ENCODE data around the gene PDE4A. TPM values are rescaled to one million over a fixed set of nuclear protein-coding genes. Genes with fewer than 3 reads are reported as not detected.

PDE4A gene
- total and polyA plus RNA-seq, 2 of the 13 experiments (the other 11 are each of a cell fraction or from before 2014, with no cell fraction given): 1.1 to 4.1 TPM

DNA sequence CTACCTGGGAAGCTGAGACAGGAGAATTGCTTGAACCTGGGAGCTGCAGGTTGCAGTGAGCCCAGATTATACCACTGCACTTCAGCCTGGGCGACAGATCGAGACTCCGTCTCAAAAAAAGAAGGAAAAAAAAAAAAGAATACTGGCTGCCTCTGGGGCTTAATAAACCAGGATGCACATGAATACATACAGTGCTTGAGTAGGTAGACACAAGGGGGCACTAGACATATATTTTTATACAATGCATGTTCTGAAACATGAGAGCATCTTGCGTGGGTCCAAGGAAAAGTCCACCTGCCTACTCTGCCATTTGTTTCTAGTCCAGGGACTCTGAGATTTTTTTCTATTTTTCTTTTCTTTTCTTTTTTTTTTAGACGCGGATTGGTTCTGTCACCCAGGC, 51.6 kb downstream of the PDE4A start:
- H2AFZ ChIP-seq (ENCODE audit: low read length): no peak overlapping the region
- BruUV-seq (replicated peaks): no TSS peak
- H4K20me1 ChIP-seq (ENCODE audit: insufficient read depth, low read length): no peaks in the 10 kb centered on the region
- WGBS (ENCODE audit: low lambda C conversion rate): 13% methylated on average over 6 of the region's 6 CpGs
- H3K9ac ChIP-seq (ENCODE audit: insufficient read depth, low read depth, low read length): no peak overlapping the region
- no peaks in the 10 kb centered on the region for H3K36me3 ChIP-seq (replicated peaks in 1 of 2; ENCODE audit: control insufficient read depth in 1 of 2, insufficient read depth in 2 of 2, low read length in 2 of 2)
- ATAC-seq (peak; percentile 70), FAIRE-seq (no peak), DNase-seq (ENCODE audit: low spot score) (peak; percentile 54)
- H3K27me3 ChIP-seq (ENCODE audit: control insufficient read depth in 1 of 2, insufficient read depth in 2 of 2, low read length in 2 of 2): no peaks in the 10 kb centered on the region
- intact Hi-C loops (cut with micrococcal nuclease; ENCODE audit: unreplicated experiment) (loop anchor here (5.0 kb wide), 1 partner anchor 225 kb away; no protein-coding TSS in a partner anchor), in situ Hi-C loops (cut with HindIII; ENCODE audit: extremely low pct_ligation_motif_present, low pct_unique_long_range_greater_than_20kb) (no loop called here)
- H3K4me3 ChIP-seq (replicated peaks in 1 of 3; ENCODE audit: insufficient read depth in 1 of 3, low read depth in 2 of 3, low read length in 3 of 3): no peak overlapping the region
- no peaks in the 10 kb centered on the region for H3K4me1 ChIP-seq (ENCODE audit: insufficient read depth, low read length)
- CTCF ChIA-PET (ENCODE audit: low intra/inter-chr PET ratio, low total read pairs): interaction anchor here (1.1 kb wide), 1 partner anchor 27 kb away, joined by 3 read pairs; no protein-coding TSS in a partner anchor
- no peak overlapping the region for H3K27ac ChIP-seq (ENCODE audit: extremely low read length, insufficient read depth, low read length)
- no peaks in the 10 kb centered on the region for H3K9me3 ChIP-seq (ENCODE audit: low read length)
- no peak overlapping the region for H3K4me2 ChIP-seq (ENCODE audit: low read depth, low read length)
- POLR2A ChIA-PET: no interaction called here
- H3K79me2 ChIP-seq (ENCODE audit: insufficient read depth, low read length): no peaks in the 10 kb centered on the region
- TF ChIP-seq ZNF652 (CRISPR knock-in tag; IDR thresholded peaks at IDR 0.05; ENCODE audit: borderline replicate concordance, low read depth) (no peak), ZNF615 (CRISPR knock-in tag; IDR thresholded peaks at IDR 0.05; ENCODE audit: borderline replicate concordance) (no peak), ZNF563 (CRISPR knock-in tag; IDR thresholded peaks at IDR 0.05) (no peak), KAT2B (IDR thresholded peaks at IDR 0.05; ENCODE audit: borderline replicate concordance, low read depth, low read length) (no peak), STAG1 (CRISPR knock-in tag; IDR thresholded peaks at IDR 0.05) (peak; percentile 29; the same call in 1 of the 2 replicates), FOXO1 (CRISPR knock-in tag; IDR thresholded peaks at IDR 0.05) (no peak), ZNF501 (CRISPR knock-in tag; IDR thresholded peaks at IDR 0.05) (no peak), EZH2 (conservative IDR thresholded peaks at IDR 0.05; ENCODE audit: low read depth, low read length) (no peak), ZNF790 (CRISPR knock-in tag; IDR thresholded peaks at IDR 0.05; ENCODE audit: borderline replicate concordance) (no peak)
- TF ChIP-seq, protein P1, sequence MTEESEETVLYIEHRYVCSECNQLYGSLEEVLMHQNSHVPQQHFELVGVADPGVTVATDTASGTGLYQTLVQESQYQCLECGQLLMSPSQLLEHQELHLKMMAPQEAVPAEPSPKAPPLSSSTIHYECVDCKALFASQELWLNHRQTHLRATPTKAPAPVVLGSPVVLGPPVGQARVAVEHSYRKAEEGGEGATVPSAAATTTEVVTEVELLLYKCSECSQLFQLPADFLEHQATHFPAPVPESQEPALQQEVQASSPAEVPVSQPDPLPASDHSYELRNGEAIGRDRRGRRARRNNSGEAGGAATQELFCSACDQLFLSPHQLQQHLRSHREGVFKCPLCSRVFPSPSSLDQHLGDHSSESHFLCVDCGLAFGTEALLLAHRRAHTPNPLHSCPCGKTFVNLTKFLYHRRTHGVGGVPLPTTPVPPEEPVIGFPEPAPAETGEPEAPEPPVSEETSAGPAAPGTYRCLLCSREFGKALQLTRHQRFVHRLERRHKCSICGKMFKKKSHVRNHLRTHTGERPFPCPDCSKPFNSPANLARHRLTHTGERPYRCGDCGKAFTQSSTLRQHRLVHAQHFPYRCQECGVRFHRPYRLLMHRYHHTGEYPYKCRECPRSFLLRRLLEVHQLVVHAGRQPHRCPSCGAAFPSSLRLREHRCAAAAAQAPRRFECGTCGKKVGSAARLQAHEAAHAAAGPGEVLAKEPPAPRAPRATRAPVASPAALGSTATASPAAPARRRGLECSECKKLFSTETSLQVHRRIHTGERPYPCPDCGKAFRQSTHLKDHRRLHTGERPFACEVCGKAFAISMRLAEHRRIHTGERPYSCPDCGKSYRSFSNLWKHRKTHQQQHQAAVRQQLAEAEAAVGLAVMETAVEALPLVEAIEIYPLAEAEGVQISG (CRISPR knock-in tag; IDR thresholded peaks at IDR 0.05): no peak
- TF ChIP-seq, protein P2, sequence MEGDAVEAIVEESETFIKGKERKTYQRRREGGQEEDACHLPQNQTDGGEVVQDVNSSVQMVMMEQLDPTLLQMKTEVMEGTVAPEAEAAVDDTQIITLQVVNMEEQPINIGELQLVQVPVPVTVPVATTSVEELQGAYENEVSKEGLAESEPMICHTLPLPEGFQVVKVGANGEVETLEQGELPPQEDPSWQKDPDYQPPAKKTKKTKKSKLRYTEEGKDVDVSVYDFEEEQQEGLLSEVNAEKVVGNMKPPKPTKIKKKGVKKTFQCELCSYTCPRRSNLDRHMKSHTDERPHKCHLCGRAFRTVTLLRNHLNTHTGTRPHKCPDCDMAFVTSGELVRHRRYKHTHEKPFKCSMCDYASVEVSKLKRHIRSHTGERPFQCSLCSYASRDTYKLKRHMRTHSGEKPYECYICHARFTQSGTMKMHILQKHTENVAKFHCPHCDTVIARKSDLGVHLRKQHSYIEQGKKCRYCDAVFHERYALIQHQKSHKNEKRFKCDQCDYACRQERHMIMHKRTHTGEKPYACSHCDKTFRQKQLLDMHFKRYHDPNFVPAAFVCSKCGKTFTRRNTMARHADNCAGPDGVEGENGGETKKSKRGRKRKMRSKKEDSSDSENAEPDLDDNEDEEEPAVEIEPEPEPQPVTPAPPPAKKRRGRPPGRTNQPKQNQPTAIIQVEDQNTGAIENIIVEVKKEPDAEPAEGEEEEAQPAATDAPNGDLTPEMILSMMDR (CRISPR knock-in tag; IDR thresholded peaks at IDR 0.05): peak; percentile 46; the same call in 1 of the 2 replicates
- TF ChIP-seq, protein P3, sequence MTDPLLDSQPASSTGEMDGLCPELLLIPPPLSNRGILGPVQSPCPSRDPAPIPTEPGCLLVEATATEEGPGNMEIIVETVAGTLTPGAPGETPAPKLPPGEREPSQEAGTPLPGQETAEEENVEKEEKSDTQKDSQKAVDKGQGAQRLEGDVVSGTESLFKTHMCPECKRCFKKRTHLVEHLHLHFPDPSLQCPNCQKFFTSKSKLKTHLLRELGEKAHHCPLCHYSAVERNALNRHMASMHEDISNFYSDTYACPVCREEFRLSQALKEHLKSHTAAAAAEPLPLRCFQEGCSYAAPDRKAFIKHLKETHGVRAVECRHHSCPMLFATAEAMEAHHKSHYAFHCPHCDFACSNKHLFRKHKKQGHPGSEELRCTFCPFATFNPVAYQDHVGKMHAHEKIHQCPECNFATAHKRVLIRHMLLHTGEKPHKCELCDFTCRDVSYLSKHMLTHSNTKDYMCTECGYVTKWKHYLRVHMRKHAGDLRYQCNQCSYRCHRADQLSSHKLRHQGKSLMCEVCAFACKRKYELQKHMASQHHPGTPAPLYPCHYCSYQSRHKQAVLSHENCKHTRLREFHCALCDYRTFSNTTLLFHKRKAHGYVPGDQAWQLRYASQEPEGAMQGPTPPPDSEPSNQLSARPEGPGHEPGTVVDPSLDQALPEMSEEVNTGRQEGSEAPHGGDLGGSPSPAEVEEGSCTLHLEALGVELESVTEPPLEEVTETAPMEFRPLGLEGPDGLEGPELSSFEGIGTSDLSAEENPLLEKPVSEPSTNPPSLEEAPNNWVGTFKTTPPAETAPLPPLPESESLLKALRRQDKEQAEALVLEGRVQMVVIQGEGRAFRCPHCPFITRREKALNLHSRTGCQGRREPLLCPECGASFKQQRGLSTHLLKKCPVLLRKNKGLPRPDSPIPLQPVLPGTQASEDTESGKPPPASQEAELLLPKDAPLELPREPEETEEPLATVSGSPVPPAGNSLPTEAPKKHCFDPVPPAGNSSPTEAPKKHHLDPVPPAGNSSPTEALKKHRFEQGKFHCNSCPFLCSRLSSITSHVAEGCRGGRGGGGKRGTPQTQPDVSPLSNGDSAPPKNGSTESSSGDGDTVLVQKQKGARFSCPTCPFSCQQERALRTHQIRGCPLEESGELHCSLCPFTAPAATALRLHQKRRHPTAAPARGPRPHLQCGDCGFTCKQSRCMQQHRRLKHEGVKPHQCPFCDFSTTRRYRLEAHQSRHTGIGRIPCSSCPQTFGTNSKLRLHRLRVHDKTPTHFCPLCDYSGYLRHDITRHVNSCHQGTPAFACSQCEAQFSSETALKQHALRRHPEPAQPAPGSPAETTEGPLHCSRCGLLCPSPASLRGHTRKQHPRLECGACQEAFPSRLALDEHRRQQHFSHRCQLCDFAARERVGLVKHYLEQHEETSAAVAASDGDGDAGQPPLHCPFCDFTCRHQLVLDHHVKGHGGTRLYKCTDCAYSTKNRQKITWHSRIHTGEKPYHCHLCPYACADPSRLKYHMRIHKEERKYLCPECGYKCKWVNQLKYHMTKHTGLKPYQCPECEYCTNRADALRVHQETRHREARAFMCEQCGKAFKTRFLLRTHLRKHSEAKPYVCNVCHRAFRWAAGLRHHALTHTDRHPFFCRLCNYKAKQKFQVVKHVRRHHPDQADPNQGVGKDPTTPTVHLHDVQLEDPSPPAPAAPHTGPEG (CRISPR knock-in tag; IDR thresholded peaks at IDR 0.05): no peak
- TF ChIP-seq, protein P4, sequence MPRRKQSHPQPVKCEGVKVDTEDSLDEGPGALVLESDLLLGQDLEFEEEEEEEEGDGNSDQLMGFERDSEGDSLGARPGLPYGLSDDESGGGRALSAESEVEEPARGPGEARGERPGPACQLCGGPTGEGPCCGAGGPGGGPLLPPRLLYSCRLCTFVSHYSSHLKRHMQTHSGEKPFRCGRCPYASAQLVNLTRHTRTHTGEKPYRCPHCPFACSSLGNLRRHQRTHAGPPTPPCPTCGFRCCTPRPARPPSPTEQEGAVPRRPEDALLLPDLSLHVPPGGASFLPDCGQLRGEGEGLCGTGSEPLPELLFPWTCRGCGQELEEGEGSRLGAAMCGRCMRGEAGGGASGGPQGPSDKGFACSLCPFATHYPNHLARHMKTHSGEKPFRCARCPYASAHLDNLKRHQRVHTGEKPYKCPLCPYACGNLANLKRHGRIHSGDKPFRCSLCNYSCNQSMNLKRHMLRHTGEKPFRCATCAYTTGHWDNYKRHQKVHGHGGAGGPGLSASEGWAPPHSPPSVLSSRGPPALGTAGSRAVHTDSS (CRISPR knock-in tag; conservative IDR thresholded peaks at IDR 0.05): no peak
